T-helper 2 cell (primary cell): ENCODE measurements around the gene WNT11.

Experiments
- DNase-seq, 5 experiments: peaks; one replicate each; pipeline versions ENCODE4 v3.0.0 to v3.0.0-alpha.2; 2012 to 2022
- total RNA-seq, 2 donors: gene quantifications; one replicate each; lab custom pipeline; 2026; lab: John Stamatoyannopoulos, UW

WNT11 gene
- total RNA-seq, result 0.74 to 4.1 reads per million in 2 donors

DNA sequence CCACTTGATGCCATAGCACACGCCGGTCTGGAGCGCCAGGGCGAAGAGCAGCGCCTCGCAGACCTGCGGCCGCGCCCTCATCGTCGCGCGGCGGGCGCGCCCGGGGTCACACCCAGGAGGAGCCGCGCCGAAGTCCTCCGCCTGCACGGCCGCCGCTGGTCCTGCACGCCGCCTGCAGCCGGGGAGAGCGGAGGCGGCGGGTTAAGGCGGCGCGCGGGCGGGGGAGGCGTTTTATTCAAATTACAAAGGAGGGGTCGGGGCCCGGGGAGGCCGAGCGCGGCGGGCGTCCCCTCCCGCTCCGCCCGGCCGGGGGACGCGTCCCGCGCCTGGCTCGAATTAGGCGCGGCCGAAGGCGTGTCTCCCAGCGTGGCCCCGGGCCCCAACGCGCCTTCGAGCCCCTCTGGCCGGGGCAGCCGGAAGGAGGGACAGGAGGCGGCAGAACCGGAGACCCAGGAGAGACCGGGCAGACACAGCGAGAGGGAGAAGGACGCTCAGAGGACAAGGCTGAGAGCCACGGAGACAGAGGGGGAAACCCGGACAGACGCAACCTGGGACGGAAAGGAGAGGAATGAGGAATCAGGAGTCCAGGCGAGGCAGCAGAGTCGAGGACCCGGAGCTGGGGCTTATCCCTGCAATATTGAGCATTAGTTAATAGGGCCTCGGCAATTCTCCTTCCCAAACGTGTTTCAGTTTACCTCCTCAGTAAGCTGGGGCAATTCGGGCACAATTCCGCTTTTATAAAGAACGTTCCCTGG is at the start of gene WNT11:
Gene WNT11, minus strand, starts transcription at position 176 of the 755 bp plus-strand sequence. Its CDS starts 95 bp downstream, at position 81.
- peak in 2 of 5 experiments; percentile 17 to 42 for DNase-seq

DNA sequence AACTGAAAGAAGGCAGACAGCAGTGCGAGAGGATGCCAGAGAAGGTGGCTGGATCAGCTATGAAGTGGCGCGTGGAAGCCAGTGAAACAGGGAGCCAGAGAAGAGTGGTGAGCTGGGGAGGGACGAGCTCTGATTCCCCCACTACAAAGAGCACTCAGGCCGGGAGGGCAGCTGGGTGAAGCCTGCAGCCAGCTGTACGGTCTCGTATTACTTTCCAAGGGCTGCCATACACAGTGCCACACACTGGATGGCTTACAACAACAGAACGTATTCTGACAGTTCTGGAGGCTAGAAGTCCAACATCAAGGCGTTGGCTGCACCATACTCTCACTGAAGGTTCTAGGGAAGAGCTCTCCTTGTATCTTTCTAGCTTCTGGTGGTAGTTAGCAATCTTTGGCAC is 47.1 kb upstream of the WNT11 start:
- no peak for DNase-seq

DNA sequence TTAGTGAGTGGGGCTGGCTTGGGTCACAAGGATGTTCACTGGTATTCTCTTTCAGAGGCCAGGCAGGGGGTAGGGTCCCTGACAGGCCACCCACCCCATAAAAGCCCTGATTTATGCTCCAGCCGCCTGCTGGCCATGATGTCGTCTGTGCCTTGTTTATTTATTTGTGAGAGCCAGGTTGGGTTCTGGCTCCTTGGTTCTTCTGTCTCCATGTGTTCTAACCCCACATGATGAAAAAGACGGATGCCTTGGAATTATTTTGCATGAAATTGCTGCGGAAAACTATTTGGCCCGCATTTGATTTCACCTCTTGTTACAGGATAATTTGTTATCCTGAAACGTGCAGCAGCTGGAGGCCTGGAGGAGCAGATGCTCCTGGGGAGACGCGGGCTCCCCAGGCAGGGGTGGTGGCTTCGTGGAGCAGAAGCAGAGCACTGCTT is 46.3 kb upstream of the WNT11 start:
- DNase-seq, result no peak

DNA sequence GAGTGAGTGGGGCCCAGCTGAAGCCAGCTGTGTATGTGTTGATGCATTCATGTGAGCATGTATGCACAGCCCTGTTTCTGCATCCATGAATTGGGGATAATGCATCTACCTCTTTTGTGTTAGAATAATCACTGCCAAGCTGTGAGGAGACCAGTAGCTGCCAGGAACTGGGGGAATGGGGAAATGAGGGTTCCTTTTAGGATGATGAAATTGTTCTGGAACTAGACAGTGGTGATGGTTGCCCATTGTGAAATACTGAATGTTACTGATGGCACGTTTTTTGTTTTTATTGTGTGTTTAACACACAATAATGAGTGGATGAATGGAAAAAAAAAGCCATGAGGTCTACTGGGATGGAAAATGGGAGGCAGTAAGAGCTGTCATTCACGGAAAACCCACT is 45.3 kb upstream of the WNT11 start:
- no peak for DNase-seq

DNA sequence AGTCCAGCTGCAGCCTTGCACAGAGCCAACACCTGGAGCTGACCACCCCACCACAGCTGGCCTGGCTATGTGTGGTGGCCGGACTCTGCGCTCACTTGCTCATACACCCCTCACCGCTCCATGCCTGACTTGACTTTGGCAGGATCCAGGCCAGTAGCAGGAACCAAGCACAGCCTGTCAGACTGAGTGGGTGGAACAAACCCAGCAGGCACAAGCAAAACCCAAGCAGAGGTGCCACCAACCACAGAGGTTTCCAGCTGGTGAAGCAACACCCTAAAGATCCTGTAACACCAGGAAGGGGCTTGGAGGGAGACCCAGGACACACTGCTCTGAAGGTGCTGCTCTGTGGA is 44.9 kb upstream of the WNT11 start:
- no peak for DNase-seq

DNA sequence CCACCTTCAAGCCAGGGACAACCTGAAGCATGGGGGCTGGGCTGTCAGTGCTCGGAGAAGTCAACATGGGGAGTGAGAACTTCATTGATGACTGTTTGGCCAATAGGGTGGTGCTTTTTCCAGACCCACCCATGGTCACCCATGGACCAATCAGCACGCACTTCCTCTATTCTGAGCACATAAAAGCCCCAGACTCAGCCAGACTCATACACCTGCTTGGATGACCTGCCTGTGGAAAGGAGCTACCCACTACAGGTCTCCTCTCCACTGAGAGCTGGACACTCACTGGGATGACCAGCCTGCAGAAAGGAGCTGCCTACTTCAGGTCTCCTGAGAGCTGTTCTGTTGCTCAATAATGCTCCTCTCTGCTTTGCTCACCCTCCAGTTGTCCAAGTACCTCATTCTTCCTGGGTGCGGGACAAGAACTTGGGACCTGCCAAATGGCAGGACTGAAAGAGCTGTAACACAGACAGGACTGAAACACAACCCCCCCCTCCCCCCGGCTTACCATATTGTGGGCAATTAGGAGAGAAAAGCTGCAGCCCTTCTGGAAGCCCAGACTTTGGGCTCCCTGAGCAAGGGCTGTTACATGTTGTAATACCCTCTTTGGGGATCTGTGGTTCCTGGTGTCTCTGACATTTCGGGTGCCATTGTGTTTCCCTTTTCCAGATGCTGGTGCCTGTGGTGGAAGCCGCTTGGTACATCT is 44.4 kb upstream of the WNT11 start:
- DNase-seq, result no peak

DNA sequence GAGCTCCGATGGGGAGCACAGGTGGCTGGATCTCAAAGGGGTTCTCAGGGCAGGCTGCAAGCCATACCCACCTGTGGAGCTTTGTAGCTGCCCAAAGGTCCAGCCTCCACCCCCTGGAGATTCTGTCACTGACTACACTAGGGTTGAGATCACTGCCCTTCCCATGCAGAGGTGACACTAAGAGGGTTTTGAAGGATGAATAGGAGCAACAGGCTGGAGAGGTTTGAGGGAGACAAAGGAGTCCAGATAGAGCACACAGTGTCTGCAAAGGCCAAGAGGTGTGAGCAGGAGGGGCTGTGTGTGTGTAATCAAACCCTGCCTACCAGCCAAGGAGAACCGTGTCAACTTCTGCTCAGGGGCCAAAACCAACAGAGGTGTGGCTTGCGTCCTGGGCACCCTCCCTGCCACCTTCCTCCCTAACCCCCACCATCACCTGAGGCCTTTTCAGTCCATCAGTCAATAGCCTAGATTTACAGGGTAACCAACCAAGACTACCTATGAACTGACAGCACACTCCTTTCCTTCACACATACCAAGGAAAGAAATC is 43.0 kb upstream of the WNT11 start:
- no peak for DNase-seq

DNA sequence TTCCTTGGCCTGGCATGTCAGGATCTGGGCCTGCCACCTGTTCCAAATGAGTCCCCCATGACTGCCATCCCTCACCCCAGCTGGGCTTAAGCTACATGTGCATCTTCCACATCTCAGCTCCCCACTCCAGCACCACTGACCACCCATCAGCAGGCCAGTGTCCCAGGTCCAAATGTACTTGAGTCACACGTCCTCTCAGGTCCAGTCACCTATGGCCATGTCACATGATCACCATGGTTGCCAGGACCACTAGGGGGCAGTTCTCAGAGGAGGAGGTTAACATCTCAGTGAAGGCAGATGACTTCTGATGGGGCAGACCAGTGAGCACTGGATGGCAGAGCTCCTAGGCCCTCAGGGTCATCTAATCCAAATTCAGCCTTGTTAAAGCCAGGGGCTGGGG is 41.9 kb upstream of the WNT11 start:
- DNase-seq, result no peak

DNA sequence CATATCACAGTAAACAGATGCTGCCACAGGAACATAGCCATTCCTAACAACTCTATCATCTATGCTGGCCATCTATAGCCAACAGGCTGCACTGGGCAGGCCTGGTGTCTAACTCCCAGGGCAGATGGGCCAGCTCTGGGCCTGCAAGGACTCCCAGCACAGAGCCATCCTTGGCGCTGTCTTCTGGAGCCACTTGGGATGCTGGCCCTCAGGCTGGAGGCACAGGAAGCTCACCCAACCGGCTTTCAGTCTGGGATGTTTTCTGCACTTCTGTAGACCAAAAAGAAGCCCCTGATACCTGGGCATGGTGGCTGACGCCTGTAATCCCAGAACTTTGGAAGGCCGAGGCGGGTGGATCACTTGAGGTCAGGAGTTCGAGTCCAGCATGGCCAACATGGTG is 40.8 kb upstream of the WNT11 start:
- no peak for DNase-seq

DNA sequence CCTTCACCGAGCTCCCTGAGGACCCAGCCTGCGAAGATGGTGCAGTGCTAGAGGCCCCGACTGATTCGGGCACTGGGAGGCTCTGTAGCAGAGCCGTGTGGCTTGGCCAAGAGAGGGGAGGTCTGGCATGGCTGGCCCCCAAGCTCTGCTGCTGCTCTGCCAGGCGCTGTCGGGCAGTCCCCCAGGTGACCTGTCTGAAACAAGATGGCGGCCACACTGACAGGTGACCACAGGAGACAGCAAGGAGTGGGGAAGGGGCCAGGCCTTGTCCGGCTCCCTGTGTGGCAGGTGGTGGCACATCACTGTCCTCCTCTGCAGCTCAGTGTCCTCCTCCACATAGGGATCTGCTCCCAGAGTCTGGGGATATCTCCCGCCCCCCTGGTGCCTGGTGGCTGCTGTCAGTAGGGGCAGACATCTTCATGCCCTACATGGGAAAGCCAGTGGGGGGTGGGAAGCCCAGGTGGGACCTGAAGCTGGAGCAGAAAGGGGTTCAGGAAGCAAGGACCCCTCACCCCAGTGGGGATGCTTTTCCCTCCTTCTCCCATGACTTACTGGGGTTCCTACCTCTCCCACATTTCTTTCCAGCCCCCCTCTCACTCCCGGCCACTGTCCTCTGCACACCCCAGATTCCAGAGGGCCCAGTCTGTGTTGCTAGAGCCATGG is 40.1 kb upstream of the WNT11 start:
- DNase-seq, result no peak

DNA sequence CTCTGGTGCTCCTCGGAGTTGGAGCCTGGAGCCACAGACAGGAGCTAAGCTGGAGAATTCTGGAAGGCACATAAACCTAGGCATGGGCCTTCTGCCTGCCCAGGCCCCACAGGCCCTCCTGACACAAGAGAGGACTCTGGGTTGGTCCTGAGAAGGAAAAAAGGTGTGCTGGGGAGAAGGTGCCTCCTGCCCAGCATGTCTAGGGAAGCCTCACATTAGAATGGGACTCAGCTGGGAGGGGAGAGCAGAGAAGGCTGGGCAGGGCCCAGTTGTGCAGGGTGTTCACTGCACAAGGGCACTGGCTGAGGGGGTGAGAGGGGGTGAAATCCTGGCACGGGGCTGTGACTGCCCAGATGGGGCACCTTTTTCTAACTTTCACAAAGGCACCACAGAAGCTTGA is 39.4 kb upstream of the WNT11 start:
- no peak for DNase-seq

DNA sequence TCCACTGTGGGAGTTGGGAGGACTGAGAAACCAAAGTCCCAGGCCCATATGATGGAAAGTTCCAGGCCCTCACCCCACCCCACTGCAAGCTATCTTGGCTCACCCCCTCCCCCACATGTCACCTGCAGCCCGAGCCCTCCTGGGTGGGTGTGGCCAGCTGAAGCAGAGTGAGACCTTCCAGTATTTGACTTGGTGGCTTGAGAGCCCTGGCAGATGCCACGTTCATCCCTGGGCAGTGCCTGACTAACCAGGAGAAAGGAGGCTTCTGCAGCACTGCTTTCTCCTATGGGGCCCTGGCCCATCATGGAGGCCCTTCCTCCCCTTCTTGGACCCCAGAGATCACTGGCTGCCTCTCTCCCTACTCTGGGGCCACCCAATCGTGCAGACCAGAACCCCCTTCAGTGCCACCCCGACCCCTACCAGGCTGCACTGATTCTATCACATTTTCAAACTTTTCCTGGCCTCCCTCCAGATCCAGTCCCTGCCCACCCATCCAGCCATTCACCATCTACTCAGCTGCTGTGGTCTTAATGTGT is 38.1 kb upstream of the WNT11 start:
- no peak for DNase-seq

DNA sequence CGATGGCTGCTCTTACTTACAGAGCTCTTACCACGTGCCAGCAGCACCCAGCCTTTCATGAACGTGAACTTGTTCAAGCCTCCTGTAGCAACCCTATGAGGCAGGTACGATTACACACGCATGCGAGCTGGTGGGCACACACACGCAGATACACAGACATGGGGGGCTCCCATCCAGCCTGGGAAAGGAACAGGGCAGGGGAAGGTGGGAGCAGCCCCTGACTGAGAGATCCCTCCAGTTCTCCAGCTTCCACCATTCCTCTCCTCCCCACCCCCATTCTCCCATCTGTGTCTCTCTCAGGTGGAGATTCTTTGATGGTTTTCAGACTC is 37.6 kb upstream of the WNT11 start:
- DNase-seq, result no peak

DNA sequence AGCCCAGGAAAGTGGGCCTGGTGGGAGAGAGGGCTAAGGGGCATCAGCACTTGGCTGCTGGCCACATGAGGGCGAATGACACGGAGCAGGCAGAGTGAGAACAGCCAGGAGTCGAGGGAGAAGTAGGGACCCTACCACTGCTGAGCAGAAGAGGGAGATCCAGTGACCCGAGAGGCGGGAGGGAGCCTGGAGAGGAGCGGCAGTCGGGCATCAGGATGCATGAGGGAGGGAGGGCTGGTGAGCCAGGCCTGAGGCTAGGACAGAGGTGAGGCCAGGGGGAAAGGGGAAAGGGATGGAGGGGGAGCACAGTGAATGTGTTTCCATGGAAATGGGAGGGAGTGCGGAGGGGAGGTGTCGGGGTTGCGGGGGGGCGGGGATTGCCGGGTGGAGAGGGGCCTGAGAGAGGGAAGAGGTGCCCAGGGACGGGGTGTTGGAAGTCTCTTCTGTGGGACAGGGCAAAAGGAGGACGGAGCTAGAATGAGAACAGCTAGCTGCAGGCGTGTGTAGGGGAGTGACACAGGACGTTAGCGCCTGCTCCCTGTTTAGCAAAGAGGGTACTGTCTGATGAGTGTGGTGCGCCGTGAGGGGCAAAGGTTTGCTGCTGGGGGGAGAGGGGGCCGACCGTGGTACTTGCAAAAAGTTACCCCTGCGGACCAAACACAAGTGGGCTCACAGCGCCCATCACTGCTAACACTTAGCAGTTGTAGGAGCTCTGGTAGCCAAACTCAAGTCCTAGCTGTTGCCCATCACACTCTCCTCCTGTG is 37.1 kb upstream of the WNT11 start:
- DNase-seq, result no peak

DNA sequence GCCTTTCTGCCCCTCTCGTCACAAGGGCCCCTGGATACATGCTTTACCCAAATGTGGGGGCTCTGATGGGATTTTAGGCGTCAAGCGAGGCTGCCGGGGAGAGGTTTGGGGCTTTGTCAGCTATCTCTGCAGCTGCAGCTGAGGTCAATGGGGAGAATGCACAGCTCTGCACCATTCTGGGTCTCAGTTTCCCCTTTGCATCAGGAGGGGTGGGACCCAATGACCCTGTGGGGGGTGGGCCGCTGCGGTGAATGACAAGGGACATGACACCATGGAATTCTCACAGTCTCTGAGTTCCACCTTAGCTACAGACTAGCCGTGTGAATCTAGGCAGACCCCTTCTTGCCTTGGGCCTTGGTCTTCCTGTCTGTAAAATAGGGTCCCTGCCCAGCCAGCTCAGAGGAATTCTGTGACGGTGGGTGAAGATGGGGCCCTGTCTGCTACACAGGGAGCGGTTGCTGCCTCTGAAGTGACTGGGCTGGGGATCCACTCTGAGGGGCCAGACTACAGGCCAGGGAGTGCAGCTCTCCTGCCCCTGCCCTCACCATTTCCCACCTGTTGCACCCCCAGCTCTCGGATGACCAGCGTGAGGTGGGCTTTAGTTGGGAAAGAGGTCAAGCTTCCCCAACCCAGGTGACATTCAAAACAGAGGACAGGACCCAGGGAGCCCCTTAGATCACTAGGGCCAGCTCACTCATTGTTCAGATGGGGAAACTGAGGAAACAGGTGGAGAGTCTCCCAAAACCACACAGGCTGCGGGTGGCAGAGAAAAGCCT is 35.9 kb upstream of the WNT11 start:
- no peak for DNase-seq

DNA sequence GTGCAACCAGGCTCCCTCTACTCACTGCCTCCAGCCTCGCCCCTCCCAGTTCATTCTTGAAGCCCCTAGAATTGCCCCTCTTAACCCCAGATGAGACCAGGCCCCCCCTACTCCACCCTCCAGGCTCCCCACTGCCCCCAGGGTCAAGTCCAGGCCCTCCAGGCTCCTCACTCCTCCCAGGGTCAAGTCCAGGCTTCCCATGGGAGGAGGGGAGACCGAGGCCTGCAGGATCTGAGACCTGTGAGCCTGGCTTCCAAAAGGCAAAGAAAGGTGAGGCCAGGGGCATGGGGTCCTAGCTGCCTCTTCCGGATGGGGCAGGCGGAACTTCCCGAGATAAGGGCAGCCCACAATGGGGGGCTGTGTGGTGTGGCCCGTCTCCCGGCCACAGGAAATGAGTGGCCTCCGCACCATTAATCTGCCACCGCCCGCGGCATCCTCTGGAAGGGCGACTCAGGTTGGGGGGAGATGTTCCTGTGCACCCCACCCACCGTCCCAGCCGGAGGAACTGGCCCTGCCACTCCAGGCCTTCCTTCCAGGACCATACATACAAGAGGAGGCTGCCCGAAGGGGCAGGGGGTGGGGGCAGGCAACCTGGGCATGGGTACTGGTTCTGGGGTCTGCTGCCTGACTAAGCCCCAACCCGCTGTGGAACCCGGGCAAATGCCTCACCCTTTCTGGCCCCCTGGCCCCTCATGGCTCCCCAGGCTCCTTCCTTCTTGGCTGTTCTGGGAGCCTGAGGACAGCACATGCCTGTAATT is 35.1 kb upstream of the WNT11 start:
- DNase-seq, result no peak

DNA sequence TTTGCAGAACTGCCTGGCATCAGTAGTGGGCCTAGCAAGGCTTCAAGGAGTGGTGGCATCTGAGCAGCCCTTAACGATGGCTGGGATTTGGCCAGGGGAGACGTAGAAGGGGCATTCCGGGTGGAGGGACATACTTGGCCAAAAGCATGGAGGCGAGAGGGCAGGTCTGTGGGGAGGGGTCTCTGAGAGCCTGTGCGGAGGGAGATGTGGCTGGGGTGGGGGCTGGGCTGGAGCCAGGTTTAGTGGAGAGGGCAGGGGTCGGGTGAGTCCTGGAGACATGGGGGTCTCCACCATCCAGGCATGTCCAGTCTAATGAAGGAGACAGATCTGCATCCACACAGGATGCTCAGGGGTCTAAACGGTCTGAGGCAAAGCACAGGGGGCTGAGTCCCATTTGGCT is 34.4 kb upstream of the WNT11 start:
- DNase-seq, result no peak

DNA sequence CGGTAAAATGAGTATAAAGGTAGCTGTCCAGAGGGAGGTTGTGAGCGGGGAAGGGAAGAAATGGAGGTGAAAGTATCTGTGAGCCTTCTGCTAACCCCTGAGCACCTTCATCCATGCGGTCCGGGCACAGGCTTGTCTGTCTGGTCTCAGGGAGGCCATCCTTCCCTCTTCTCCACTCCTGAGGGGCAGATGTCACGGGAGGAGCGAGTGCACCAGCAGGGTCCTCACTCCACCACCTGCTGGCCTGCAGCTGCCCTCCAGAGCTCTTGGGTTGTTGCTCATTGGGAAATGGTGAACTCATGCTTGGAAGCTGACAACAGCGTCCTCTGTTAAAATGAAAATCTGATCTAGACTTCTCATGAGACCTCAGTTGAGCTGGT is 33.8 kb upstream of the WNT11 start:
- DNase-seq, result no peak

DNA sequence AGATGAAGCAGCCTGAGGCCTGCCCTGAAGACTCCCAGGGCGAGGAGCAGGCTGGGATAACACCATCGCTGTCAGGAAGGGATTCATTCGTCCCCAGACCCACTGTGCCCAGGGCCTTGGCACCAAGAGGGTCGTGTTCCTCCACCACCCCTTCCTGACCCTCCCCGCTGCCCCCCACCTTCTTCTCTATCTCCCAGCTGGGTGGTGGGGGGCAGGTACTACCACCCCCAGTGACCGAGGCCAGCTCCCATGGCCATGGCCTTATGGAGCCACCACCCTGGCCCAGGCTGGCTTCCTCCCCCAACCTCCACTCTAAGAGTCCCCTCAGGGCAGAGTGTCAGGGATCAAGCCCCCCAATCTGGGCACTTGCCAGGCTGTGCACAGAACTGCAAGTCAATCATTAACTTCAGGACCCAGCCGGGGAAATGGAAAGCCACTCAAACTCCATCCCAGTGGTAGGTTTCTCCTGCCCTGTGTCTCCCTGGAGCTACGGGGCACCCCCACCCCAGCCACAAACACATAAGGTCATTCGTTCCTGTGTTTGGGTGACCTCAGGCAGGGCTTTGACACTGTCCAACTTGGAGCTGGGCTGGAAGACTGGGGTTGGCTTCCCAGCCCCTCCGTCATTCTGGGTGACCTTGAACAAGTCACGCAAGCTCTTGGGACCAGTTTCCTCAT is 33.3 kb upstream of the WNT11 start:
- no peak for DNase-seq

DNA sequence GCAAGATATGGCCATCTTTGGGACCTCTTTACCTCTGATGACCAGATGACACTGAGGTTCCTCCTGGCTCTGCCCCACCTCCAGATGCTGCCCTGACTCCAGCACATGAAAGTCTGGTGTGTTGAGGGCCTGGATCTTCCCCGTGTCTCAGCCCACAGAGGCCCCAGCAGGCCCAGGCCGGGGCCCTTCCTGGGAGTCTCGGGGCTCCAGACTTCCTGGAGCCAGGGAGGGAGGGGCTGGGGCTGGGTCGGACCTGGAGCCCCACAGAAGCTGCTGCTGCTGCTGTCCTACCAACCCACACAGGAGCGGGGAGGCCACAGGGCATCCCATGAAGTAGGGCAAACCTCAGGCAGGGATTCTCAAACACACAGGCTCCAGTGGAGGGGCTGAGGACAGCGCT is 32.2 kb upstream of the WNT11 start:
- DNase-seq, result no peak

DNA sequence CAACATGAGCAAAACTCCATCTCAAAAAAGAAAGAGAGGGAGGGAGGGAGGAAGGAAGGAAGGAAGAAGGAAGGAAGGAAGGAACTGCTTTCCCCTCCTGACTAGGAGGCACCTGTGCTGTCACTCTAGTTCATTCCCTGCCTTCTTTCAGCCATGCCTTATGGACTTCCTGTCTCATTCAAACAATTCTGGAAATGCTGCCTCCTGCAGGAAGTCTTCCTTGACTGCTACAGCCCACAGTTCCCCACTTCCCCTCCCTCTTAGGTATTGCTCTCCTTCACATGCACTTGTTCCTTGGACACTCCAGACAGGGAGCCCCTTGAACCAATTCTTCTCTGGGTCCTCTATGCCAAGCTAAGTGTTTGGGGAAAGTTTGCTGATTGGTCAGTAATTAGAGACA is 31.6 kb upstream of the WNT11 start:
- DNase-seq, result no peak
